ENCODE data around the gene OIP5. TPM values are rescaled to one million over a fixed set of nuclear protein-coding genes. Genes with fewer than 3 reads are reported as not detected.

OIP5 gene
- total and polyA plus RNA-seq, 2 of the 13 experiments (the other 11 are each of a cell fraction or from before 2014, with no cell fraction given), result 10.7 to 38.0 TPM

GRCh38 chr15:41304149-41304770 lies 28.1 kb downstream of the OIP5 start:
- FAIRE-seq, result no peak
- DNase-seq (ENCODE audit: low spot score), result no peak
- no peak overlapping the region for H3K27ac ChIP-seq (ENCODE audit: extremely low read length, insufficient read depth, low read length)
- no peak overlapping the region for H3K4me3 ChIP-seq (replicated peaks in 1 of 3; ENCODE audit: insufficient read depth in 1 of 3, low read depth in 2 of 3, low read length in 3 of 3)
- no peak for ATAC-seq
- no peaks in the 10 kb centered on the region for H4K20me1 ChIP-seq (ENCODE audit: insufficient read depth, low read length)
- no peaks in the 10 kb centered on the region for H3K79me2 ChIP-seq (ENCODE audit: insufficient read depth, low read length)
- no peak overlapping the region for H3K4me2 ChIP-seq (ENCODE audit: low read depth, low read length)
- no peaks in the 10 kb centered on the region for H3K27me3 ChIP-seq (ENCODE audit: control insufficient read depth in 1 of 2, insufficient read depth in 2 of 2, low read length in 2 of 2)
- H3K9me3 ChIP-seq (ENCODE audit: low read length), result no peaks in the 10 kb centered on the region
- H3K36me3 ChIP-seq (replicated peaks in 1 of 2; ENCODE audit: control insufficient read depth in 1 of 2, insufficient read depth in 2 of 2, low read length in 2 of 2), result 0 out of 5 replicates have a peak, but pooled peaks cover 0 to 5% of the 10 kb centered on the region in 2 experiments
- no peak overlapping the region for H3K9ac ChIP-seq (ENCODE audit: insufficient read depth, low read depth, low read length)
- ChIA-PET POLR2A (no interaction called here), CTCF (ENCODE audit: low intra/inter-chr PET ratio, low total read pairs) (no interaction called here)
- in situ Hi-C loops (cut with HindIII; ENCODE audit: extremely low pct_ligation_motif_present, low pct_unique_long_range_greater_than_20kb) (no loop called here), intact Hi-C loops (cut with micrococcal nuclease; ENCODE audit: unreplicated experiment) (no loop called here)
- TF ChIP-seq ATM (IDR thresholded peaks at IDR 0.05; ENCODE audit: borderline replicate concordance) (no peak), RERE (CRISPR knock-in tag; IDR thresholded peaks at IDR 0.05; ENCODE audit: low read depth) (no peak), POLR2AphosphoS5 (IDR thresholded peaks at IDR 0.05; ENCODE audit: low read depth, low read length) (no peak), ZNF317 (CRISPR knock-in tag; IDR thresholded peaks at IDR 0.05) (no peak), GTF3A (CRISPR knock-in tag; conservative IDR thresholded peaks at IDR 0.05) (no peak), ZBTB49 (CRISPR knock-in tag; IDR thresholded peaks at IDR 0.05; ENCODE audit: borderline replicate concordance) (no peak), HMGXB3 (CRISPR knock-in tag; IDR thresholded peaks at IDR 0.05; ENCODE audit: borderline replicate concordance) (no peak), CBX2 (IDR thresholded peaks at IDR 0.05; ENCODE audit: low read depth, low read length) (no peak), CBX2 (CRISPR knock-in tag; IDR thresholded peaks at IDR 0.05; ENCODE audit: low read depth) (no peak), NR2C2 (CRISPR knock-in tag; IDR thresholded peaks at IDR 0.05; ENCODE audit: borderline replicate concordance) (no peak)
- no peak overlapping the region for H2AFZ ChIP-seq (ENCODE audit: low read length)
- no peaks in the 10 kb centered on the region for H3K4me1 ChIP-seq (ENCODE audit: insufficient read depth, low read length)
- BruUV-seq (replicated peaks), result TSS peak; percentile 18
- 96% methylated on average over 3 of the region's 3 CpGs for WGBS (ENCODE audit: low lambda C conversion rate)
